ENCODE data around the gene GALNT10.

GRCh38 chr5:154359221-154359573, 168.7 kb downstream of the GALNT10 start:
- no peak for TF ChIP-seq CTCF (IDR thresholded peaks at IDR 0.05; ENCODE audit: low read depth, low read length, poor library complexity, severe bottlenecking)
- no peak for TF ChIP-seq EZH2phosphoT487 (IDR thresholded peaks at IDR 0.05; ENCODE audit: borderline replicate concordance, low read length)
